NCI-H187 (cell line): ENCODE data around the gene SPDYE16.
"Not testable (repeated sequence)": the region's sequence is repeated elsewhere in the genome, so short reads cannot be mapped to it uniquely, and the experiment has no call there.

ENCODE experiments used
- DNase-seq, 2 experiments: peaks; one replicate each; lab custom pipeline; 2025; lab: John Stamatoyannopoulos, UW

The SPDYE16 gene, protein sequence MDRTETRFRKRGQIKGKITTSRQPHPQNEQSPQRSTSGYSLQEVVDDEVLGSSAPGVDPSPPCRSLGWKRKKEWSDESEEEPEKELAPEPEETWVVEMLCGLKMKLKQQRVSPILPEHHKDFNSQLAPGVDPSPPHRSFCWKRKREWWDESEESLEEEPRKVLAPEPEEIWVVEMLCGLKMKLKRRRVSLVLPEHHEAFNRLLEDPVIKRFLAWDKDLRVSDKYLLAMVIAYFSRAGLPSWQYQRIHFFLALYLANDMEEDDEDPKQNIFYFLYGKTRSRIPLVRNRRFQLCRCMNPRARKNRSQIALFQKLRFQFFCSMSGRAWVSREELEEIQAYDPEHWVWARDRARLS

DNA sequence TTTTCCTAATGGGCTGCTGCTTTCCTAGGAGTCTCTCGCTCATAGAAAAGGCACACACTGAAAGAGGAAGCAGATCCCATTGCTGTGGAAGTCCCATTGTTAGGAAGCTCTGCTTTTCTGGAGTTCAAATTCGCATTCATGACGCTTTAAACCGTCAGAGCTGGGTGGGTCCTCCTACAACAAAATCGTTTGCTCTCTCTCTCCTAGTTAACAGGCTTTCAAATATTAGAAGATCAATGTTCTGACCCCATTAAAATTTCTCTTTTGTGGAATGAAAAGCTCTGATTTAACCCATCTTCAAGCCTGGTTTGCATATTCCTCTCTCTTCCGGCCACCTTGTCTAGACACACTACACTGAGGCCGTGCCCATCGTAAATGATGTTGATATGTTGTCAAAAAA, at the start of gene SPDYE16:
TSS of gene SPDYE16 (minus strand) at position 101 of the 400 bp plus-strand sequence. CDS start 1,838 bp downstream, outside the sequence.
- not testable (repeated sequence) for DNase-seq

DNA sequence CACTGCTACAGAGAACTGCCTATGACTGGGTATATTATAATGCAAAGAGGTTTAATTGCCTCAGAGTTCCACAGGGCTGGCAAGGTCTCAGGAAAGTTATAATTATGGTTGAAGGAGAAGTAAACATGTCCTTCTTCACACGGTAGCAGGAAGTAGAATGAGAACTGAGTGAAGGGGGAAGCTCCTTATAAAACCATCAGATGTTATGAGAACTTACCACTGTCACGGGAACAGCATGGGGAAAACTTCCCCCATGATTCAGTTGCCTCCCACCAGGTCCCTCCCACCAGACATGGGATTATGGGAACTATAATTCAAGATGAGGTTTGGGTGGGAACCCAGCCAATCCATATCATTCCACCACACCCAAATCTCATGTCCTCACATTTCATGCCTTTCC, 49.6 kb upstream of the SPDYE16 start:
- not testable (repeated sequence) for DNase-seq

DNA sequence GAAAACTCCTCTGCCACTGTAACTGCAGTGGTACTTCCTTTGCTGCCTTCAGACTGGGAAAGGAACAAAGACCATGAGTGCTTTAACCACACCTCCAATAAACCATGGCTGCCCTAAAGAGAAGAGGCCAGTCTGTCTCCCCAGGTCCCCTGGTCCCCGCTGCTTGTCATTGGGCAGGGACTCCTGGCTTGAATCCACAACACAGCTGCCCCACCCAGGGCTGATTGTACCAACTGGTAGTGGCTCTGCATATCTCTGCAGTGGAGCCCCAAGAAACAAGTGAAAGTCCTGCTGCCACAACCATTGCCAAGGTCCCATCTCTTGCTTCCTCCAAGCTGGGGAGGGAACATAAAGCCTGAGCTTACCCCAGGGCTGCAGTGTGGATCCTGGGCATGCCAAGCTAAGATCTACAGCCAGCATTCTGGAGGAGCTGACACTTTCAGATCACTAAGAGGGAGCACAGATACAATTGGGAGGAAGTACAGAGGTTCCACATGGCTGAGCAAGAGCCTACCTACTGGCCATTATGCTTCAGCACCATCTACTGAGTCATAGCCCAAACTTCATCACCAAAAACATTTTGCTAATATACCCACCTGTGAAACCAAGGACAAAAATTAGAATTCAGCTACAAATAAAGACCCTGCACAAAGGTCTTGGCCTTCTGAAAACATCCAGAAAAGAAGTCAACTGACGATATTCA, 48.7 kb upstream of the SPDYE16 start:
- DNase-seq = not testable (repeated sequence)

DNA sequence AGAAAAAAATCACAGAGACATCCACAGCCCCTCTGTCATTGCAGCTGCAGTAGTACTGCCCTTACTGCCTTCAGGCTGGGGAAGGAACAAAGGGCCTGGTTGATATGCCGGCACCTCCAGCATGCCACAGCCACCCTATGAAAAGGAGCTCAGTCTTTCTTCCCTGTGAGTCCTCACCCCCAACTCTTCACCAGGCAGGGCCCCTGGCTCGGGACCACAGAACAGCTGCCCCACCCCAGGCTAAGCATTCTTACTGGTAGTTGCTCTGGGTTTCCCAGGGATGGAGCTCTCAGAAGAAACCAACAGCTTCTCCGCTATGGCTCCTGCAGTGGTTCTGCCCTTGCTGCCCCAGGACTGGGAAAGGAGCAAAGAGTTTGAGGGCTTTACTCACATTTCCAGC, 47.9 kb upstream of the SPDYE16 start:
- DNase-seq = not testable (repeated sequence)

DNA sequence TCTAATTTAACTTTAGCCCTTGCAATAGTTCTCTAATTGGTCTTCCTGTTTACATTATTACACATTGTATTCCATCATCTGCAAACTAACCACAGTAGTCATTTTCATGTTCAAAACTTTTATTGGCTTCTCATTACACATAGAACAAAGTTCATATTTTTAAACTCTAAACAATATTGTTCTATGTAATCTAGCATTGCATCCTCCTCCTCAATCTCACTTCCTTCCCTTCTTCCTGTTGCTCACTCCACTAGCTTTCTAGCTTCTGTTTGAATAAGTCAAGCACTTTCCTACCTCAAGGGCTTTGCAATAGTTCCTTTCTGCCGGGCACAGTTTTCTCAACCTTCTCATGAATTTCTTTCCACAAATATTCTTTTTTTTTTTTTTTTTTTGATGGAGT, 45.5 kb upstream of the SPDYE16 start:
- DNase-seq = not testable (repeated sequence)

DNA sequence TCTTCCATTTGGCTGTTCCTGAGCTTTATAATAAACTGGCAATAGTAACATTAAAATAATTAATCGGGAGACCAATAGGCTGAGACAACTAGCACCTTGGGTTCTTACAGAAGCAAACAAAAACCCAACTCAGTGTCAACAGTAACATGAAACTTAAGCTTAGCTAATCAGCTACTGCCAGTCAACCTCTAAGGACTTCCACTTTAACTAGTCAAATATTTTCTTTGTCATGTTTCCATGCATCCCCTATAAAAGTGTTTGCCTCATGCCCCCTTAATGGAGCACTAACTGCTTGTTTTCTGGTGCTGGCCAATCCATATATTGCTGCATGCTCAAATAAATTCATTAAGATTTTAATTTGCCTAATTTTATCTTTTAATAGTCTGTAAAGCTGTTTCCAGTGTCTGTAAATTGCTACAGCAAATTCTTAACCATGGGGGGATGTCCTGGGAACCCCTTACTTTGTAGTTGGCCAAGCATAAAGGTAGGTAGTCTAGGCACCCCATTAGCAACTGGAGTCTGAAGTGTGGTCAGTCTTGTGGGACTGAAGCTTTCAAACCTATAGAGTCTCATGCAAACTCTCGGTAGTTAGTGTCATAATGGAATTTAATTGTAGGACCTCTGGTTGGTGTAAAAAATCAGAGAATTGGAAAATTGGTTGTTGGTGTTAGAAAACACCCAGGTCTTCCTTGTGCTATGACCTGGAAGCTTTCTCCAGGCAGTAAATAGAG, 43.7 kb upstream of the SPDYE16 start:
- not testable (repeated sequence) for DNase-seq

DNA sequence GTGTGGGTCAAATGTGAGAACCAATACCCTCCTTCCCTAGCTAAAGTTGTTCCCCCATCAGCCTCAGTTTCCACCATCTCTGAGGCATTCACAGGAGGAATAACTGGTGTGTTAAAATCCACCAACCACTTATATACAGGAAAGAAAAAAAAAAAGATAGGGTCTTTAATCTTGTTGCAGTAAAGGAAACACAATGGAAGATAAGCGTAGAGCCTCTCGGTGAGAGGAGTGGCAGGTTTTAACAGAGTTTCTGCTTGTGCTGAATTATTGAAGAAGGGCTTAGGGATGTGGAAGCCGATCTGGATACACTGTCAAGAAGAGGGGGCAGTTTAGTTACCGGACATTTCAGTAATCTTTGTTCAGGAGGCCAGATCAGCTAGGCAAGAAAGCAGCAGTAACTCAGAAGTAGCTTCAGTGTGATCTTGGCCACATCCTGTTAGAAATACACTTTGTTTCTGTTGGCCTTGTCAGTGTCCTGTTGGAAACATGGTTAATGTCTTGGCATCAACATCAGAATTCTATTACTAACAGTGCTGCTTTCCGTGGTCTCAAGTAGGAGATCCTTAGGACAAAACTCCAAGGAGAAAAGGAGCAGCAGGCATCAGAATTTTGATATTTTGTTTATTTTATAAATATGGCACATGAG, 40.7 kb upstream of the SPDYE16 start:
- not testable (repeated sequence) for DNase-seq

DNA sequence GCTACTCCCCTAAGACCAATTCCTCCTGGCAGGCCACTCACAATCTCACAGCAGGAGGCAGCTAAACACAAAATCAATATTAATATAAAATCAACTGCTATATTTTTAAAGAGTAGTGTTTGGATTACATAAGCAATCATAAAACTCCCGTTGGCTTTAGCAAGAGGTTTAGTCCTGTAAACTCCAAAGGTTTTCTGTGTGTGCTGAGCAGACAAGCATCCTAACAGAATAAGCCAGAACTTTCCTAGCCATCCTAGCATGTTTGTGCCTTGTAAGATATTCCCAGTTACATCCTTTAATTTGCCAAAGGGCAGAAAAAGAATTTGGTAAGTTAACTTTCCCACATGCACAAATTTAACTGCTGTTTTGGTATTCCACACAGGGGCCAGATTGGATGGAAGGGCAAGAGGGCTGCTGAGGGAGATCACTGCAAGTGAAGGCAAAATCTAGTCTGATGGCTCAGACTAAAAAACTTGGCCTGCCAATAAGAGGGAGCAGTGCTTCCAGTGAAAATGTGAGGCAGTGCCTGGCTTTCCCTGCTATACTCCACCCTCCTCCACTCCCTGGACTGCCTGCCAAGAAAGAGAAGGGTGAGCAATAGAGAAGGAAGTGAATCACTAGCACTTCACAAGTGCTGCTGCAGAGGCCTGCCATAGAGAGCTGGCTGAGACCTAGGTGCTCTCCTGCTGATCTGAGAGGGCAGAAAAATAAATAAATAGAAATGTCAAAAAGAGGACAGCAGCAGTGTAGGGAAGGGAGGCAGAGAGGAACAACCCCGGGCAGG, 39.9 kb upstream of the SPDYE16 start:
- not testable (repeated sequence) for DNase-seq

DNA sequence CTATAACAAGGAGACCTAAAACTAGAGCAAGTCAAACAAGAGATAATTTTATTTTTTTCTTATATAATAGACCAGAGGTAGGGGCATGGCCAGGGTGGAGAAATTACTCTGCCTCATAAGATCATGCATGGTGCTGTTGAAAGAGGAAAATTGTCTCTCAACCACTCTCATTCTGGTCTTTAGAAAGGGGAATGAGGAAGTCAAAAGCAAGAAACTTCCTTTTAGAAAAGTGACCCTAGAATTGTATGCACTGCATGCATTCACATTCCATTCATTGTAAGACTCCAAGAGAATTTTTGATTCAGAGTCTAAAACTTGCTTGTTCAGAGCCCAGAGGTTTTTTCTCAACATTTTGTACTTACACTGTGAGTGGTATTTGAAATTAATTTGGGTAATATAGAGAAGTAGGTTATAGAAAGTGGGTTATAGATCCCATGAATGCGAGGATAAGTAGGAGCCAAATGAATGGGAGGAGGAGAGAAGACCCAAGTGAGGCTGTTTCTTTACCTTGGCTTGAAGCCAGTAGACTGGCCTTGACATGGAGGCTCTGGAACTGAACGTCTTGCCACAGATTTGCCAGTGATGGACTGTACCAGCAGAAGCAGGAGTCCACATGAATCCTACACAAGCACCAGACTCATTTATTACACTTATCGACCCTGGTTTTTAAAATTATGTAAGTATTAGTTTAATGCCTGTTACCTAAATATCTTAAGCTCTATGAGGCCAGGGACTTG, 33.0 kb upstream of the SPDYE16 start:
- DNase-seq = not testable (repeated sequence)

DNA sequence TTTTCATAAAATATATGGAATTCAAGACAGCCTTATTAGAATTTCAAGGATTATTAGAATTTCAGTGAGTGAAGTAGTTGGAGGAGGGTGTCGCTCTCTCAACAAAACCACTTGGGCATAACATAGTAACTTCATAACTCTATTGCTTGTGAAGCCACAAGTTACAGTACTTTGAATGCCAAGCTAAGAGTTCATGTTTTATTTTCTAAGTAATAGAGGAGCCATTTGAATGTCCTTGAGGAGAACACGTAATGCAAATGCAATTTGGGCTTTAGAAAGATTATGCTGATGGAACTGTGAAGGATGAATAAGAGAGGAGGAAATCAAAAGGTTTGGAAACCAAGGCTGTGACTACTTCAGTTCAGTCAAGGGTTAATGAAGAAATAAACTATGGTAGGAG, 32.3 kb upstream of the SPDYE16 start:
- DNase-seq = not testable (repeated sequence)

DNA sequence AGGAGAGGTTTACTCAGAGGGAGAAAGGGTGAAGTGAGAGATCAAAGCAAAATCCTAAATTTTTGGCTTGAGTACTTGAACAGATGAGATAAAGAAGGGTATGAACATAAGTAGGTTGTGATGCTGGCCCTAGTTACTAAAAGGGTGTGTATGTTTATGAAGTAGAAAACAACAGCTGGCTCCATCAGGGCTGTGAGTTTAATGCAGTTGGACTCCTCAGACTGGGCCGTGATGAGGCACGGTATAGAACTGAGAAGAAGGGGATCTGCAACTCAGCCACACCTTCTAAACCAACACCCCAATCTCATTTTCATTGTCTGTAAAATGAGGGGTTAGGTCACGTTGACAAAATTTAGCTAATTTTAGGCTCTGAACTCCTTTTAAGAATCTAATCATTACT, 29.2 kb upstream of the SPDYE16 start:
- not testable (repeated sequence) for DNase-seq

DNA sequence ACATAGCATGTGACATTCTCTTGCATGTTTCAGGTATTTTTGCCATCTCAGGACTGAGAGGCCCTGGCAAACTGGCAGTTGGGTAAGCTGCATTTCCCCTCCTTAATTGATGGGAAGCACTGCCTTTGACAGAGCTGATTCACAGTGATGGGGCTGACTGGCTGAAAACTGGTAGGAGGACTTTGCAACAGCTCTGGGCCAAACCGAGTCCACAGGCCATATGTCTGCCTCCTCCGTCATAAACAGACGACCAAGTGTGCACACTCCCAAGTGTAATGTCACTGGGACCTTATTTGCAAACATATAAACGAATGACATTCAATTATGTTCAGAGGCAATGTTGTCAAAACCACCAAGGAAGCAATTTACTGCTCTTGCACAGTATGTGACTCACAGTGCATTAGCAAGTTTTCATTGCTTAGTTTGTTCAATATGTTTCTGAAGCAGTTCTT, 27.3 kb upstream of the SPDYE16 start:
- not testable (repeated sequence) for DNase-seq

DNA sequence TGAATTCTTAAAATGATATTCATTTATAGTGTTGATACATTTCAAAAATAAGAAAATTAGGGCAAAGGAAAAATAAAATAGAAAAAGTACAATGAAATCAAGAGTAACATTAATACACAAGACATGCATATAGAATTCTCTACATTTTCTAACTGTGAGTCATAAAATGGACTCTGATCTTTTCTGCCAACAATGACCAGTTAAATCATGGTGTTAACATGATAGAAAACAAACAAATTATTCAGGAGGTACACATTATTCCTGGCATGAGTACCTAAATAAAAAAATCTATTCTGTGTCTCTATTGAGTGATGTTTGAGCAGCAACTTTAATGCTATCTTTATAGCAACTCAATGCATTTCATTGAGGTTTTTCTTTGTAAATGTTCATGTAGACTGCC, 25.6 kb upstream of the SPDYE16 start:
- DNase-seq = not testable (repeated sequence)

DNA sequence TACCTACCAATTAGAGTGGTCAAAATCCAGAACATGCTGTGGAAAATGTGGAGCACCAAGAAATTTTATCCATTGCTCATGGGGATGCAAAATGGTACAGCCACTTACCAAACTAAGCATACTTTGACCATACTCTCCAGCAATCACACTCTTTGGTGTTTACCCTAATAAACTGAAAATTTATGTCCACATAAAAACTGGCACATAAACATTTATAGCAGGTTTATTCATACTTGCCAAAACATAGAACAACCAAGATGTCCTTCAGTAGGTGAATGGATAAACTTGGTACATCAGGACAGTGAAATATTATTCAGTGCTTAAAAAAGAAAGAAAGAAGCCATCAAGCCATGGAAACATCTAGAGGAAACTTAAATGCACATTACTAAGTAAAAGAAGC, 24.7 kb upstream of the SPDYE16 start:
- not testable (repeated sequence) for DNase-seq

DNA sequence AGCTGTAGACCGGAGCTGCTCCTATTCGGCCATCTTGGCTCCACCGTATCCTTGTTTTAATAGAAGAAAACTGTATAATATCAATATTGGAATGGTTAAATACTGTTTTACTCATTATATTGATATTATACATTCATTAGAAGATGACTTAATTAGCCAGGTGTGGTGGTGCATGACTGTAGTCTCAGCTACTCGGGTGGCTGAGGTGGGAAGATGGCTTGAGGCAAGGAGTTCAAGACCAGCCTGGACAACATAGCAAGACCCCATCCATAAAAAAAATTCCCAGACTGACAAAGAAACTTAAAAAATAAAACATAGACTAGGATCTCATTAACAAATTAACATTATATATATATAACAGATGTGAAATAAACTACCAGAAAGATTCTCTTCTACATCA, 24.2 kb upstream of the SPDYE16 start:
- DNase-seq = not testable (repeated sequence)

DNA sequence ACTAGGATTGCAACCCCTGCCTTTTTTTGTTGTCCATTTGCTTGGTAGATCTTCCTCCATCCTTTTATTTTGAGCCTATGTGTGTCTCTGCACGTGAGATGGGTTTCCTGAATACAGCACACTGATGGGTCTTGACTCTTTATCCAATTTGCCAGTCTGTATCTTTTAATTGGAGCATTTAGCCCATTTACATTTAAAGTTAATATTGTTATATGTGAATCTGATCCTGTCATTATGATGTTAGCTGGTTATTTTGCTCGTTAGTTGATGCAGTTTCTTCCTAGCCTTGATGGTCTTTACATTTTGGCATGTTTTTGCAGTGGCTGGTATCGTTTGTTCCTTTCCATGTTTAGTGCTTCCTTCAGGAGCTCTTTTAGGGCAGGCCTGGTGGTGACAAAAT, 21.9 kb upstream of the SPDYE16 start:
- not testable (repeated sequence) for DNase-seq

DNA sequence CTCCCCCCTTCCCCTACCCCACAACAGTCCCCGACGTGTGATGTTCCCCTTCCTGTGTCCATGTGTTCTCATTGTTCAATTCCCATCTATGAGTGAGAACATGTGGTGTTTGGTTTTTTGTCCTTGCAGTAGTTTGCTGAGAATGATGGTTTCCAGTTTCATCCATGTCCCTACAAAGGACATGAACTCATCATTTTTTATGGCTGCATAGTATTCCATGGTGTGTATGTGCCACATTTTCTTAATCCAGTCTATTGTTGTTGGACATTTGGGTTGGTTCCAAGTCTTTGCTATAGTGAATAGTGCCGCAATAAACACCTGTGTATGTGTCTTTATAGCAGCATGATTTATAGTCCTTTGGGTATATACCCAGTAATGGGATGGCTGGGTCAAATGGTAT, 18.2 kb upstream of the SPDYE16 start:
- not testable (repeated sequence) for DNase-seq

DNA sequence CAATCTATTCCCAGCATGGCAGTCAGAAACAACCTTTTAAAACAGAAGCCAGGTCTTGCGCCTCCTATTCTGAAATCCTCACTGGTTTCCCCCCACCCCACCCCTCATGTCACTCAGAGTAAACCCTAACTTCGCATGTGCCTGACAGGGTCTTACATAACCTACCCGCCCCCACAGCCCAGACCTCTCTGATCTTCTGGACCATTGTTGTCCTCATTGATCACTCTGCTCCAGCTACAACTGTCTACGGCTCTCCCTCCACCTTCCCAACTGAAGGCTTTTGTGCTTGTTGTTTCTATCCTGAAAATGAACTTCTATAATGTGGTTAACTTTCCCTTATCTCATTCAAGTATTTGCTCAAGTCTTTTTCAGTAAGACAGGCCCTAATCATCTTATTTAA, 17.1 kb upstream of the SPDYE16 start:
- DNase-seq = not testable (repeated sequence)

DNA sequence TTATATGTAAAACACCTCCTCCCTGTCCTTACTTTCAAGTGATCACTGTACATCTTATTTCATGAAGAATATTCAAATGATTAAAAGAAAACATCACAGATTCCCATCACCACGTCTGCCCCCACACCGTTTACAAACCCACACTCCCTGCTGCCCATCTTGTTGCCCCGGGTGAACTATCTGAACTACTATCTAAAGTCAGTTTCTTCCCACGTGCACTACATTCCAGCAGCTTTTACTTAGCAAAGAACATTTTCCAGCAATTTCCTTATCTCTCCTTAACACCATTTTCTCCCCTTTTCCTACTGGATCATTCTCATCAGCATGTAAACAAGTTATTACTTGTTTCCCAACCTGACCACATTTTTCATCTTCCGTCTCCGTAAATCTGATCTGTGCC, 16.6 kb upstream of the SPDYE16 start:
- DNase-seq = not testable (repeated sequence)

DNA sequence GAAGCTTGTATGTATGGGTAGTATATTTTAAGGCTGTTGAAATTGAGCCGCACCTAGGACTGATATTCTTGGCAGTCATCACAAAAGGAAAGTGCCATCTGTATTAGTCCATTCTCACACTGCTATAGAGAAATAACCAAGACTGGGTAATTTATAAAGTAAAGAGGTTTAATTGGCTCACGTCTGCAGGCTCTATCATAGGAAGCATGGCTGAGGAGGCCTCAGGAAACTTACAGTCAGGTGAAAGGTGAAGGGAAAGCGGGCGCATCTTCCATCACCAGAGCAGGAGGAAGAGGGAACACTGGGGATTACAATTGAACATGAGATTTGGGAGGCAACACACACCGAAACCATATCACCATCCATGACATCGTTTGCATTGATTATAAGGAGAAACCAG, 8.9 kb upstream of the SPDYE16 start:
- not testable (repeated sequence) for DNase-seq
